OCI-LY3 (cell line): ENCODE measurements around the gene LBP.
"Not testable (repeated sequence)": the region's sequence is repeated elsewhere in the genome, so short reads cannot be mapped to it uniquely, and the experiment has no call there.

Experiments
- H2AFZ ChIP-seq: fragments of 200-600, 300-600 bp; shearing (Covaris generic); 2 replicates; pipeline ENCODE4 v1.6.0; 2014; ENCODE audit warnings: antibody characterized with exemption, low read depth, low read length
- H3K27ac ChIP-seq: fragments of 200-600, 300-600 bp; sonication (generic); 2 replicates; pipeline ENCODE4 v1.5.1; 2014; ENCODE audit warnings: mild to moderate bottlenecking, low read length, moderate library complexity, mixed read lengths
- H3K27me3 ChIP-seq: fragments of 200-600, 300-600 bp; sonication (generic); 2 replicates; pipeline ENCODE4 v1.6.1; 2014; ENCODE audit warnings: low read depth, low read length, mixed read lengths
- H3K36me3 ChIP-seq: fragments of 200-600, 300-600 bp; sonication (generic); replicated peaks from 2 replicates; pipeline ENCODE3; 2014; ENCODE audit warnings: low read depth, low read length, mixed read lengths
- H3K4me1 ChIP-seq: fragments of 300-600, 200-600 bp; sonication (generic); 2 replicates; pipeline ENCODE4 v1.6.1; 2014; ENCODE audit warnings: low read length, mixed read lengths
- H3K4me2 ChIP-seq: fragments of 200-600, 300-600 bp; sonication (generic); 2 replicates; pipeline ENCODE4 v1.6.1; 2014; ENCODE audit warnings: low read length, mixed read lengths
- H3K4me3 ChIP-seq: fragments of 300-600, 200-600 bp; sonication (generic); 2 replicates; pipeline ENCODE4 v1.5.1; 2014; ENCODE audit warnings: antibody characterized with exemption, mild to moderate bottlenecking, low read length, moderate library complexity
- H3K79me2 ChIP-seq: fragments of 300-600, 200-600 bp; shearing (Covaris generic); 2 replicates; pipeline ENCODE4 v1.6.1; 2014; ENCODE audit warnings: mild to moderate bottlenecking, low read length, mixed read lengths
- H3K9ac ChIP-seq: fragments of 300-600, 200-600 bp; shearing (Covaris generic); 2 replicates; pipeline ENCODE4 v1.6.0; 2014; ENCODE audit warnings: mild to moderate bottlenecking, low read length, moderate library complexity
- H3K9me3 ChIP-seq: fragments of 200-600, 300-600 bp; shearing (Covaris generic); 2 replicates; pipeline ENCODE4 v1.6.1; 2014; ENCODE audit warnings: low read length, mixed read lengths; ENCODE audit not compliant: insufficient read depth
- H4K20me1 ChIP-seq: fragments of 200-600, 300-600 bp; sonication (generic); 2 replicates; pipeline ENCODE4 v1.6.1; 2016; ENCODE audit warnings: low read length, mixed read lengths; ENCODE audit not compliant: insufficient read depth
- EZH2phosphoT487 ChIP-seq: fragments of 200-600 bp; shearing (Covaris generic); IDR thresholded peaks from 2 replicates; pipeline ENCODE4 v1.6.1; 2018; ENCODE audit warnings: antibody characterized with exemption, mixed run types, low read depth
- TF ChIP-seq, protein P1 (sequence below): fragments of 200-600, 300-600 bp; sonication (generic); IDR thresholded peaks from 2 replicates; pipeline ENCODE4 v1.5.1; 2014; ENCODE audit warnings: antibody characterized with exemption, low read length, low read depth

Gene LBP

DNA sequence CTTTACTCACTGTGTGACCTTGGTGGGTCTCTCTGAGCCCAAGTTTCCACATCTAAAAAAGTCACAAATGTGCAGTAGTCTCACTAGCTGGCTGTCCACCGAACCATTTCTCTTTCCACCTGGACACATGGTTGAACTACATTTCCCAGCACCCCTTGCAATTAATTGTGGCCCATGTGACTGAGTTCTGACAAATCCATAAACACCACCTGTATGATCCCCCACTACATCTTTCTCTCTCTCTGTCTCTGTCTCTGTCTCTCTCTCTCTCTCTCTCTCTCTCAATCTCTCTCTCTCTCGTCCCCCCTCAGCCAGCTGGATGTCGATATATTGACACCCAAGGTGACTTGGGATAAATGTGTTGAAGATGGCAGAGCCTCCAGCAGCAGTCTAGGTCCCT lies 46.1 kb downstream of the LBP start:
- TF ChIP-seq, protein P1, sequence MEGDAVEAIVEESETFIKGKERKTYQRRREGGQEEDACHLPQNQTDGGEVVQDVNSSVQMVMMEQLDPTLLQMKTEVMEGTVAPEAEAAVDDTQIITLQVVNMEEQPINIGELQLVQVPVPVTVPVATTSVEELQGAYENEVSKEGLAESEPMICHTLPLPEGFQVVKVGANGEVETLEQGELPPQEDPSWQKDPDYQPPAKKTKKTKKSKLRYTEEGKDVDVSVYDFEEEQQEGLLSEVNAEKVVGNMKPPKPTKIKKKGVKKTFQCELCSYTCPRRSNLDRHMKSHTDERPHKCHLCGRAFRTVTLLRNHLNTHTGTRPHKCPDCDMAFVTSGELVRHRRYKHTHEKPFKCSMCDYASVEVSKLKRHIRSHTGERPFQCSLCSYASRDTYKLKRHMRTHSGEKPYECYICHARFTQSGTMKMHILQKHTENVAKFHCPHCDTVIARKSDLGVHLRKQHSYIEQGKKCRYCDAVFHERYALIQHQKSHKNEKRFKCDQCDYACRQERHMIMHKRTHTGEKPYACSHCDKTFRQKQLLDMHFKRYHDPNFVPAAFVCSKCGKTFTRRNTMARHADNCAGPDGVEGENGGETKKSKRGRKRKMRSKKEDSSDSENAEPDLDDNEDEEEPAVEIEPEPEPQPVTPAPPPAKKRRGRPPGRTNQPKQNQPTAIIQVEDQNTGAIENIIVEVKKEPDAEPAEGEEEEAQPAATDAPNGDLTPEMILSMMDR = no peak
- no peak for TF ChIP-seq EZH2phosphoT487
- Histone ChIP-seq H3K4me2 (peak overlapping the region; percentile 23), H4K20me1 (no peaks in the 10 kb centered on the region), H3K27me3 (peaks cover 15% of the 10 kb centered on the region; the same call in 1 of the 2 replicates), H3K4me1 (no peaks in the 10 kb centered on the region), H3K4me3 (peak overlapping the region; percentile 18; the same call in 1 of the 2 replicates), H3K27ac (no peak overlapping the region), H3K9ac (no peak overlapping the region), H3K79me2 (no peaks in the 10 kb centered on the region), H3K36me3 (no peaks in the 10 kb centered on the region), H3K9me3 (no peaks in the 10 kb centered on the region), H2AFZ (peak overlapping the region; percentile 62)

DNA sequence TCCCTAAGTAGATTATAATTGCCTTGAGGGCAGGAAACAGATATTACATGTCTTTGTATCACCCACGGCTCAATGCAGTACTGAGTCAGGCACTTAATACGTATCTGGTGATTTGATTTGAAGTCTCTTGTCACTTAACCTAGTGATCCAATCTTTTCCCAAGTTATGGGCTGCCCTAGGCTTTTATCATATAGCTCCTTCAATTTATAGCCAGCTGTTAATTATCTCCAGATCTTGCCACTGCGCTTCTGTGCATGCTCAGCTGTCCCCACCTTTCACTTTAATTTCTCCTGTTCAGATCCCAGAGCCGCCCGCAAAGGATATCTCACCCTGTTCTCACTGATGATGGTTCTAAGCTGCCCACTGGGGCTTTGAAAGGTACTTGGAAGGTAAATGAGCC lies 47.0 kb downstream of the LBP start:
- no peaks in the 10 kb centered on the region for H3K79me2 ChIP-seq
- H3K9ac ChIP-seq = no peak overlapping the region
- no peak overlapping the region for H3K27ac ChIP-seq
- H3K4me3 ChIP-seq = no peak overlapping the region
- H3K27me3 ChIP-seq = peaks cover 15% of the 10 kb centered on the region; the same call in 1 of the 2 replicates
- TF ChIP-seq, protein P1 = no peak
- TF ChIP-seq EZH2phosphoT487 = no peak
- H3K4me1 ChIP-seq = no peaks in the 10 kb centered on the region
- H3K4me2 ChIP-seq = no peak overlapping the region
- H4K20me1 ChIP-seq = no peaks in the 10 kb centered on the region
- no peaks in the 10 kb centered on the region for H3K9me3 ChIP-seq
- 0 out of 2 replicates have a peak overlapping the region, but pooled peaks have one; percentile 62 for H2AFZ ChIP-seq
- H3K36me3 ChIP-seq = no peaks in the 10 kb centered on the region

GRCh38 chr20:38395165-38395564 lies 48.9 kb downstream of the LBP start:
- H3K9me3 ChIP-seq = no peaks in the 10 kb centered on the region
- H3K27me3 ChIP-seq = peaks cover 15% of the 10 kb centered on the region; the same call in 1 of the 2 replicates
- no peak overlapping the region for H3K9ac ChIP-seq
- no peaks in the 10 kb centered on the region for H3K79me2 ChIP-seq
- no peaks in the 10 kb centered on the region for H3K4me1 ChIP-seq
- no peak overlapping the region for H3K4me2 ChIP-seq
- H3K36me3 ChIP-seq = no peaks in the 10 kb centered on the region
- H3K27ac ChIP-seq = no peak overlapping the region
- no peak overlapping the region for H2AFZ ChIP-seq
- TF ChIP-seq EZH2phosphoT487 = no peak
- TF ChIP-seq, protein P1 = no peak
- H4K20me1 ChIP-seq = no peaks in the 10 kb centered on the region
- H3K4me3 ChIP-seq = no peak overlapping the region

DNA sequence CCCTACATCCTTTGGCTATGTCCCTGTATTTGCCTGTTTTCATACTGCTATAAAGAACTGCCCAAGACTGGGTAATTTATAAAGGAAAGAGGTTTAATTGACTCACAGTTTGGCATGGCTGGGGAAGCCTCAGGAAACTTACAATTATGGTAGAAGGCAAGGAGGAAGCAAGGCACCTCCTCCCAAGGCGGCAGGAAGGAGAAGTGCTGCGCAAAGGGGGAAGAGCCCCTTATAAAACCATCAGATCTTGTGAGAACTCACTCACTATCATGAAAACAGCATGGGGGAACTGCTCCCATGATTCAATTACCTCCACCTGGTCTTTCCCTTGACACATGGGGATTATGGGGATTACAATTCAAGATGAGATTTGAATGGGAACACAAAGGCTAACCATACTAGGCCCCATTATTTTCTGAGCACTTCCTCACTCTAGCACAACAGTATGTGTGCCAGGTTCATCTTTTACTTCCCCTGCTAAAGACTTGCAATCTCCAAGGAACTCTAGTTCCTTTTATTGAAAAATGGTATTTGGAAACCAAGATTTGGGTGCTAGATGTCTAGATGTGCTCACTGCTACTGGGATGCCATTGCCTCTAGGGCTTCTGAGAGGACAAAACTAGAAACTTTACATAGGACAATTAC lies 49.6 kb downstream of the LBP start:
- H3K27ac ChIP-seq, H3K36me3 ChIP-seq, H3K4me1 ChIP-seq, H3K4me2 ChIP-seq, H3K9me3 ChIP-seq, H4K20me1 ChIP-seq, H2AFZ ChIP-seq, H3K79me2 ChIP-seq, H3K9ac ChIP-seq, H3K4me3 ChIP-seq: not testable (repeated sequence)
- peaks cover 15% of the 10 kb centered on the region; the same call in 1 of the 2 replicates for H3K27me3 ChIP-seq
